Measurements from ENCODE around the gene MGARP.

The MGARP gene

GRCh38 chr4:139243448-139244365, 36.3 kb downstream of the MGARP start:
- peak; percentile 98 for DNase-seq

- peak; percentile 81 for DNase-seq
Observed at GRCh38 chr4:139242511-139243051, 37.4 kb downstream of the MGARP start.

GRCh38 chr4:139241784-139242151, 38.3 kb downstream of the MGARP start:
- DNase-seq = no peak

- no peak for DNase-seq
Observed at GRCh38 chr4:139241086-139241783, 38.8 kb downstream of the MGARP start.

GRCh38 chr4:139239127-139239772, 40.8 kb downstream of the MGARP start:
- DNase-seq = no peak

- no peak for DNase-seq
Observed at GRCh38 chr4:139234253-139234652, 45.8 kb downstream of the MGARP start.

GRCh38 chr4:139229534-139230039, 50.4 kb downstream of the MGARP start:
- peak; percentile 61 for DNase-seq

GRCh38 chr4:139227729-139228404, 52.2 kb downstream of the MGARP start:
- no peak for DNase-seq

- DNase-seq = peak; percentile 67
Observed at GRCh38 chr4:139223682-139224317, 56.2 kb downstream of the MGARP start.

- no peak for DNase-seq
Observed at GRCh38 chr4:139222215-139222614, 57.8 kb downstream of the MGARP start.

GRCh38 chr4:139221687-139222086, 58.3 kb downstream of the MGARP start:
- DNase-seq = no peak

- no peak for DNase-seq
Observed at GRCh38 chr4:139219450-139220055, 60.5 kb downstream of the MGARP start.
